ENCODE results near the gene GFRAL.

The GFRAL gene

GRCh38 chr6:55443238-55444134 lies 116.2 kb downstream of the GFRAL start:
- Histone ChIP-seq H3K4me3 (IDR thresholded peaks at IDR 0.05; ENCODE audit: insufficient read depth, low read depth, low read length) (no peak overlapping the region), H3K27ac (no peak overlapping the region), H3K9ac (no peak overlapping the region), H4K20me1 (ENCODE audit: insufficient read depth) (no peaks in the 10 kb centered on the region), H2AFZ (ENCODE audit: low read depth) (no peak overlapping the region), H3K4me1 (ENCODE audit: low read depth, poor library complexity, severe bottlenecking) (no peaks in the 10 kb centered on the region), H3K79me2 (ENCODE audit: insufficient read depth, low read depth) (no peaks in the 10 kb centered on the region), H3K4me2 (no peak overlapping the region), H3K27me3 (ENCODE audit: insufficient read depth, low read depth) (no peaks in the 10 kb centered on the region), H3K36me3 (ENCODE audit: insufficient read depth) (no peaks in the 10 kb centered on the region)
- TF ChIP-seq CTCF (conservative IDR thresholded peaks at IDR 0.05; ENCODE audit: low read depth, low read length), result no peak

- no peaks in the 10 kb centered on the region for H3K4me1 ChIP-seq (ENCODE audit: low read depth, poor library complexity, severe bottlenecking)
- H3K4me3 ChIP-seq (IDR thresholded peaks at IDR 0.05; ENCODE audit: insufficient read depth, low read depth, low read length), result no peak overlapping the region
- H2AFZ ChIP-seq (ENCODE audit: low read depth), result no peak overlapping the region
- no peaks in the 10 kb centered on the region for H4K20me1 ChIP-seq (ENCODE audit: insufficient read depth)
- no peaks in the 10 kb centered on the region for H3K27me3 ChIP-seq (ENCODE audit: insufficient read depth, low read depth)
- no peak overlapping the region for H3K4me2 ChIP-seq
- H3K9ac ChIP-seq, result no peak overlapping the region
- peak; percentile 69 for TF ChIP-seq CTCF (conservative IDR thresholded peaks at IDR 0.05; ENCODE audit: low read depth, low read length)
- H3K27ac ChIP-seq, result no peak overlapping the region
- no peaks in the 10 kb centered on the region for H3K79me2 ChIP-seq (ENCODE audit: insufficient read depth, low read depth)
- H3K36me3 ChIP-seq (ENCODE audit: insufficient read depth), result no peaks in the 10 kb centered on the region
Observed at GRCh38 chr6:55445648-55446204, 118.5 kb downstream of the GFRAL start.

GRCh38 chr6:55447891-55448290 lies 120.6 kb downstream of the GFRAL start:
- H3K27me3 ChIP-seq (ENCODE audit: insufficient read depth, low read depth), result no peaks in the 10 kb centered on the region
- TF ChIP-seq CTCF (conservative IDR thresholded peaks at IDR 0.05; ENCODE audit: low read depth, low read length), result no peak

GRCh38 chr6:55448451-55448850 lies 121.2 kb downstream of the GFRAL start:
- Histone ChIP-seq H3K4me2 (no peak overlapping the region), H3K4me3 (IDR thresholded peaks at IDR 0.05; ENCODE audit: insufficient read depth, low read depth, low read length) (no peak overlapping the region), H2AFZ (ENCODE audit: low read depth) (no peak overlapping the region), H3K36me3 (ENCODE audit: insufficient read depth) (no peaks in the 10 kb centered on the region), H3K79me2 (ENCODE audit: insufficient read depth, low read depth) (no peaks in the 10 kb centered on the region), H4K20me1 (ENCODE audit: insufficient read depth) (no peaks in the 10 kb centered on the region), H3K27ac (no peak overlapping the region), H3K4me1 (ENCODE audit: low read depth, poor library complexity, severe bottlenecking) (no peaks in the 10 kb centered on the region), H3K27me3 (ENCODE audit: insufficient read depth, low read depth) (no peaks in the 10 kb centered on the region), H3K9ac (no peak overlapping the region)
- TF ChIP-seq CTCF (conservative IDR thresholded peaks at IDR 0.05; ENCODE audit: low read depth, low read length), result no peak

More at GRCh38 chr6:55447891-55448290, 120.6 kb downstream of the GFRAL start:
- no peak overlapping the region for H3K9ac ChIP-seq
- H3K4me3 ChIP-seq (IDR thresholded peaks at IDR 0.05; ENCODE audit: insufficient read depth, low read depth, low read length), result no peak overlapping the region
- no peaks in the 10 kb centered on the region for H3K4me1 ChIP-seq (ENCODE audit: low read depth, poor library complexity, severe bottlenecking)
- no peak overlapping the region for H3K27ac ChIP-seq
- no peak overlapping the region for H3K4me2 ChIP-seq
- no peaks in the 10 kb centered on the region for H4K20me1 ChIP-seq (ENCODE audit: insufficient read depth)
- H3K36me3 ChIP-seq (ENCODE audit: insufficient read depth), result no peaks in the 10 kb centered on the region
- no peak overlapping the region for H2AFZ ChIP-seq (ENCODE audit: low read depth)
- H3K79me2 ChIP-seq (ENCODE audit: insufficient read depth, low read depth), result no peaks in the 10 kb centered on the region
